ENCODE measurements around the gene ANKRD66.
"Not testable (repeated sequence)": the region's sequence is repeated elsewhere in the genome, so short reads cannot be mapped to it uniquely, and the experiment has no call there.

ANKRD66 gene

GRCh38 chr6:46730921-46731461 is 15.7 kb upstream of the ANKRD66 start:
- peak overlapping the region in 3 of 11 experiments; percentile 24 to 78 (median 76); a peak in 6 of 22 replicates for H3K27ac ChIP-seq
- no peak overlapping the region for H3K4me3 ChIP-seq
- peak overlapping the region in 2 of 11 experiments; percentile 66 to 68; a peak in 4 of 22 replicates for H3K4me2 ChIP-seq
- no peaks in the 10 kb centered on the region for H3K36me3 ChIP-seq
- peaks cover 0 to 48% (median 0%) of the 10 kb centered on the region in 10 experiments; a peak in 4 of 20 replicates for H3K4me1 ChIP-seq
- no peaks in the 10 kb centered on the region for H4K20me1 ChIP-seq
- no peaks in the 10 kb centered on the region for H3K27me3 ChIP-seq
- peaks cover 8 to 16% (median 14%) of the 10 kb centered on the region in 11 experiments; a peak in 20 of 22 replicates for H3K9me3 ChIP-seq (replicated peaks in 1 of 11)
- peak overlapping the region in 2 of 11 experiments; percentile 38 to 64; a peak in 2 of 22 replicates for H3K9ac ChIP-seq
- TF ChIP-seq Cebpa-rat (IDR thresholded peaks at IDR 0.05), result no peak

- peak overlapping the region in 1 of 11 experiments; percentile 51; a peak in 2 of 22 replicates for H3K4me2 ChIP-seq
- peaks cover 0 to 48% (median 0%) of the 10 kb centered on the region in 10 experiments; a peak in 4 of 20 replicates for H3K4me1 ChIP-seq
- TF ChIP-seq Cebpa-rat (IDR thresholded peaks at IDR 0.05), result no peak
- no peaks in the 10 kb centered on the region for H3K27me3 ChIP-seq
- no peaks in the 10 kb centered on the region for H3K36me3 ChIP-seq
- no peak overlapping the region; a peak in 1 of 22 replicates for H3K27ac ChIP-seq
- peaks cover 8 to 16% (median 14%) of the 10 kb centered on the region in 11 experiments; a peak in 20 of 22 replicates for H3K9me3 ChIP-seq (replicated peaks in 1 of 11)
- no peak overlapping the region for H3K4me3 ChIP-seq
- no peak overlapping the region for H3K9ac ChIP-seq
- H4K20me1 ChIP-seq, result no peaks in the 10 kb centered on the region
Observed at GRCh38 chr6:46733341-46733801, 13.4 kb upstream of the ANKRD66 start.

- Histone ChIP-seq H3K4me1 (peaks cover 0 to 35% (median 0%) of the 10 kb centered on the region in 10 experiments; a peak in 4 of 20 replicates), H3K9me3 (replicated peaks in 1 of 11) (peaks cover 8 to 16% (median 14%) of the 10 kb centered on the region in 11 experiments; a peak in 20 of 22 replicates), H3K9ac (no peak within 1 kb of the TSS), H3K4me3 (no peak within 1 kb of the TSS), H3K27ac (no peak within 1 kb of the TSS), H3K36me3 (no peaks in the 10 kb centered on the region), H3K4me2 (no peak within 1 kb of the TSS), H3K27me3 (no peaks in the 10 kb centered on the region), H4K20me1 (no peaks in the 10 kb centered on the region)
- TF ChIP-seq Cebpa-rat (IDR thresholded peaks at IDR 0.05), result no peak
Observed at GRCh38 chr6:46734867-46735719, 11.6 kb upstream of the ANKRD66 start, which contains the start of gene PLA2G7. Gene PLA2G7 (minus strand): TSS chr6:46735375. CDS start chr6:46722891, 12,484 bp downstream.

- no peak overlapping the region for H3K9ac ChIP-seq
- H3K36me3 ChIP-seq, result no peaks in the 10 kb centered on the region
- peaks cover 8 to 16% (median 14%) of the 10 kb centered on the region in 11 experiments; a peak in 20 of 22 replicates for H3K9me3 ChIP-seq (replicated peaks in 1 of 11)
- no peak overlapping the region for H3K27ac ChIP-seq
- no peaks in the 10 kb centered on the region for H4K20me1 ChIP-seq
- no peak overlapping the region for H3K4me2 ChIP-seq
- TF ChIP-seq Cebpa-rat (IDR thresholded peaks at IDR 0.05), result no peak
- H3K4me1 ChIP-seq, result peaks cover 0 to 29% (median 0%) of the 10 kb centered on the region in 10 experiments; a peak in 4 of 20 replicates
- no peak overlapping the region for H3K4me3 ChIP-seq
- no peaks in the 10 kb centered on the region for H3K27me3 ChIP-seq
Observed at GRCh38 chr6:46735720-46736031, 11.1 kb upstream of the ANKRD66 start.

GRCh38 chr6:46736906-46737305 is 9.8 kb upstream of the ANKRD66 start:
- H3K36me3 ChIP-seq, result no peaks in the 10 kb centered on the region
- no peak overlapping the region for H3K9ac ChIP-seq
- no peak overlapping the region for H3K27ac ChIP-seq
- no peak for TF ChIP-seq Cebpa-rat (IDR thresholded peaks at IDR 0.05)
- H4K20me1 ChIP-seq, result no peaks in the 10 kb centered on the region
- H3K4me1 ChIP-seq, result peaks cover 0 to 19% (median 0%) of the 10 kb centered on the region in 10 experiments; a peak in 4 of 20 replicates
- H3K4me3 ChIP-seq, result no peak overlapping the region
- no peaks in the 10 kb centered on the region for H3K27me3 ChIP-seq
- peaks cover 8 to 16% (median 14%) of the 10 kb centered on the region in 11 experiments; a peak in 20 of 22 replicates for H3K9me3 ChIP-seq (replicated peaks in 1 of 11)
- no peak overlapping the region for H3K4me2 ChIP-seq

GRCh38 chr6:46741482-46741881 is 5.3 kb upstream of the ANKRD66 start:
- no peaks in the 10 kb centered on the region for H3K36me3 ChIP-seq
- no peak overlapping the region for H3K4me2 ChIP-seq
- H3K9me3 ChIP-seq (replicated peaks in 1 of 11), result peaks cover 0 to 14% (median 0%) of the 10 kb centered on the region in 11 experiments; a peak in 3 of 22 replicates
- H3K4me3 ChIP-seq, result no peak overlapping the region
- no peak overlapping the region for H3K9ac ChIP-seq
- no peak overlapping the region for H3K27ac ChIP-seq
- TF ChIP-seq Cebpa-rat (IDR thresholded peaks at IDR 0.05), result no peak
- no peaks in the 10 kb centered on the region for H4K20me1 ChIP-seq
- peaks cover 0 to 8% (median 0%) of the 10 kb centered on the region in 10 experiments; a peak in 3 of 20 replicates for H3K4me1 ChIP-seq
- no peaks in the 10 kb centered on the region for H3K27me3 ChIP-seq

GRCh38 chr6:46741910-46742309 is 4.8 kb upstream of the ANKRD66 start:
- Histone ChIP-seq H3K4me1 (peaks cover 0 to 11% (median 0%) of the 10 kb centered on the region in 10 experiments; a peak in 3 of 20 replicates), H3K4me3 (no peak overlapping the region), H3K27ac (no peak overlapping the region), H4K20me1 (no peaks in the 10 kb centered on the region), H3K36me3 (no peaks in the 10 kb centered on the region), H3K9ac (no peak overlapping the region), H3K27me3 (no peaks in the 10 kb centered on the region), H3K4me2 (no peak overlapping the region), H3K9me3 (replicated peaks in 1 of 11) (peaks cover 0 to 14% (median 0%) of the 10 kb centered on the region in 11 experiments; a peak in 3 of 22 replicates)
- TF ChIP-seq Cebpa-rat (IDR thresholded peaks at IDR 0.05), result peak in 2 of 11 experiments; percentile 6 to 66; a peak in 2 of 22 replicates

DNA sequence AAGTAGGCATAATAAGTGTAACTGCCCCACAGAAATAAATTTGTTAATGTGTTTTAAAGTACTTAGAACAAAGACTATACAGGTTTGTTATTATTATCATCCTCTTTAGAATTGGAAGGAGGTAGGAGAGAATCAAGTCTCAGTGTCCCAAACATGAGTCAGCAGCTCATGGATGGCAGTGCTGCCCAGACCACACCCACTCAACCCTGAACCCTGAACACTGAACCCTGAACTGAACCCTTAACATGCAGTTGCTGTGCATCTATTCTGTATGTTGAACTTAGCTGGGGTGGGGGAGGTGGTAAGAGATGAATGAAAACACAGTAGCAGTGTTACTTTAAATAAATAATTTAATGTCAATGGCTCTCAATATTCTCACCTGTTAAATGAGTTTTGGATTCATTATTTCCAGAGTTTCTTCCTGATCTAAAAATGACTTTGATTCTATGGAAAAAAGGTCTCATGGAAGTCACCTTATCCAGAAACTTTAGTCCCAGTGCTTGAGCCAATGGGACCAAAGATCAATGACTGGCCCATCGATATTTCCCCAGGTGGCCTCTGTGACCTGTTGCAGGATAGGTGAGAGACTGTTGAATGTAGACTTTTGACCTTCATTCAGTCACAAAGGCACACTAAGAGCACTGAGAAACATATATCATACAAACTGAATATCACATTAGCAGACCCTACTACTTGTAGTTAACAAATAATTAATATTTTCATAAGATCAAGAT is 3.1 kb upstream of the ANKRD66 start:
- no peaks in the 10 kb centered on the region for H3K27me3 ChIP-seq

DNA sequence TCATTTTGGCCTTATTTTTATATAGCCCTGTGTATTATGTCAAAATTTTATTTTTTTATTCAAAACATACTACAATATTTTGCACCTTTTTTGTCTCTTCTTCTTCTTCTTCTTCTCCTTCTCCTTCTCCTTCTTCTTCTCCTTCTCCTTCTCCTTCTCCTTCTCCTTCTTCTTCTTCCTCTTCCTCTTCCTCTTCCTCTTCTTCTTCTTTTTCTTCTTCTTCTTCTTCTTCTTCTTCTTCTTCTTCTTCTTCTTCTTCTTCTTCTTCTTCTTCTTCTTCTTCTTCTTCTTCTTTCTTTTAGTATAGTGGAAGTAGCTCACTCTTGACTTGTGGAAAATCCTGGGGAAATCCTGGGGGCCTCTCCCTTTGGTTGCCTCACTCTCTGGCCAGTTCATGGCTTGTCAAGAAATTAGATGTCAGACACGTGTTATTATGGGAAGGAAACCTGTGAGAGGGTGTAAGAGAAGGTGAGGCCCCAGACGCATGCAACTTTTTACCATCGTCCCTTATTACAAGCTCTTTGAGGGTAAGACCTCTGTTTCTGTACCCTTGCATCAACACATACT is 2.5 kb upstream of the ANKRD66 start:
- not testable (repeated sequence) for H3K4me2 ChIP-seq, H3K4me3 ChIP-seq, H3K9ac ChIP-seq, H3K27ac ChIP-seq, H3K27me3 ChIP-seq, H3K36me3 ChIP-seq, H4K20me1 ChIP-seq
- Histone ChIP-seq H3K9me3 (replicated peaks in 1 of 11) (peaks cover 0 to 34% (median 0%) of the 10 kb centered on the region in 11 experiments; a peak in 3 of 22 replicates), H3K4me1 (peaks cover 0 to 11% (median 0%) of the 10 kb centered on the region in 10 experiments; a peak in 3 of 20 replicates)

More for the DNA sequence above, 3.1 kb upstream of the ANKRD66 start:
- Histone ChIP-seq H3K4me2 (no peak overlapping the region), H3K9me3 (replicated peaks in 1 of 11) (peaks cover 0 to 28% (median 0%) of the 10 kb centered on the region in 11 experiments; a peak in 3 of 22 replicates), H4K20me1 (no peaks in the 10 kb centered on the region), H3K9ac (no peak overlapping the region), H3K4me3 (no peak overlapping the region), H3K36me3 (no peaks in the 10 kb centered on the region), H3K27ac (no peak overlapping the region), H3K4me1 (peaks cover 0 to 11% (median 0%) of the 10 kb centered on the region in 10 experiments; a peak in 3 of 20 replicates)
- no peak for TF ChIP-seq Cebpa-rat (IDR thresholded peaks at IDR 0.05)
